Cardiac fibroblast (primary cell): Measurements from ENCODE around the gene ACTL8.
A peak's percentile ranks its signal among the peaks of the same experiment; 100 is the strongest.

Experiments
- DNase-seq, 2 donors: peaks; one replicate each; pipeline versions ENCODE4 v3.0.0 to v3.0.0-alpha.2; 2010; ENCODE audit warnings: low read depth in 2 of 2
- H3K4me3 ChIP-seq, 2 donors: replicated peaks in 1 of 2; 1 replicate in 1 of 2; 2 replicates in 1 of 2; pipeline ENCODE4 v1.5.1; 2011; ENCODE audit warnings: low read depth in 2 of 2, low read length in 2 of 2, mild to moderate bottlenecking in 2 of 2, moderate library complexity in 1 of 2
- CTCF ChIP-seq: IDR thresholded peaks from one replicate; pipeline ENCODE4 v1.5.1; 2011; ENCODE audit warnings: low read depth, mild to moderate bottlenecking, low read length, inconsistent platforms

The ACTL8 gene

GRCh38 chr1:17822741-17823426 lies 67.8 kb downstream of the ACTL8 start:
- DNase-seq, result no peak
- TF ChIP-seq CTCF, result no peak
- H3K4me3 ChIP-seq, result no peak overlapping the region

GRCh38 chr1:17825273-17826164 lies 70.4 kb downstream of the ACTL8 start:
- DNase-seq, result peak in 1 of 2 donors; percentile 43
- no peak overlapping the region for H3K4me3 ChIP-seq
- TF ChIP-seq CTCF, result no peak

- peak; percentile 85 for TF ChIP-seq CTCF
- no peak overlapping the region for H3K4me3 ChIP-seq
- peak; percentile 45 to 51 for DNase-seq
Measured at GRCh38 chr1:17826165-17826488, 71.0 kb downstream of the ACTL8 start.

GRCh38 chr1:17828991-17829390 lies 73.9 kb downstream of the ACTL8 start:
- H3K4me3 ChIP-seq, result no peak overlapping the region
- no peak for TF ChIP-seq CTCF
- no peak for DNase-seq

GRCh38 chr1:17829579-17829978 lies 74.4 kb downstream of the ACTL8 start:
- H3K4me3 ChIP-seq, result no peak overlapping the region
- DNase-seq, result no peak
- TF ChIP-seq CTCF, result no peak

- TF ChIP-seq CTCF, result no peak
- DNase-seq, result peak; percentile 65
- no peak overlapping the region for H3K4me3 ChIP-seq
Measured at GRCh38 chr1:17831597-17831996, 76.5 kb downstream of the ACTL8 start.
